Cardiac muscle cell (in vitro differentiated cells and primary cell): ENCODE data around the gene TTC28. TPM values are rescaled to one million over a fixed set of nuclear protein-coding genes. Genes with fewer than 3 reads are reported as not detected.
A peak's percentile ranks its signal among the peaks of the same experiment; 100 is the strongest.

Experiments
- DNase-seq, 2 donors: peaks; one replicate each; pipeline versions ENCODE4 v3.0.0 to v3.0.0-alpha.2; 2010 to 2017; ENCODE audit warnings: low read depth in 1 of 2, low spot score in 1 of 2
- H3K27ac ChIP-seq: fragments of 200-600 bp; sonication (generic); 2 replicates; pipeline ENCODE4 v1.5.1; 2016
- H3K27me3 ChIP-seq: fragments of 200-600 bp; sonication (generic); 2 replicates; pipeline ENCODE4 v1.6.0; 2016; ENCODE audit warnings: control low read depth
- H3K36me3 ChIP-seq: fragments of 200-600 bp; sonication (generic); 2 replicates; pipeline ENCODE4 v1.5.1; 2016; ENCODE audit warnings: control low read depth
- H3K4me1 ChIP-seq: fragments of 200-600 bp; sonication (generic); 2 replicates; pipeline ENCODE4 v1.8.1; 2017; ENCODE audit warnings: low read depth, mild to moderate bottlenecking, mixed run types
- H3K4me3 ChIP-seq: fragments of 200-600 bp; sonication (generic); 2 replicates; pipeline ENCODE4 v1.5.1; 2016; ENCODE audit warnings: mild to moderate bottlenecking
- H3K9me3 ChIP-seq: fragments of 200-600 bp; sonication (generic); 2 replicates; pipeline ENCODE4 v1.5.1; 2017; ENCODE audit warnings: low read depth, mild to moderate bottlenecking, control low read depth
- polyA plus RNA-seq: library from polyadenylated mRNA; unstranded; fragments of >200 nt; fragmentation: Nextera tagmentation; extraction: Ambion mirVana; gene quantifications from 2 replicates; pipeline ENCODE4 v1.2.1, GENCODE V29; 2016
- total RNA-seq: library from RNA; depleted of rRNA; stranded (reverse); fragments of >200 nt; gene quantifications from 2 replicates; pipeline ENCODE4 v1.2.3, GENCODE V29; 2016
- TF ChIP-seq, protein P1 (sequence below): IDR thresholded peaks from 2 replicates; pipeline ENCODE4 v1.5.1; 2012; ENCODE audit warnings: low read depth, mild to moderate bottlenecking, low read length

Gene TTC28
- total and polyA plus RNA-seq, 2 experiments from 2014 or later: 27.3 to 109 TPM

DNA sequence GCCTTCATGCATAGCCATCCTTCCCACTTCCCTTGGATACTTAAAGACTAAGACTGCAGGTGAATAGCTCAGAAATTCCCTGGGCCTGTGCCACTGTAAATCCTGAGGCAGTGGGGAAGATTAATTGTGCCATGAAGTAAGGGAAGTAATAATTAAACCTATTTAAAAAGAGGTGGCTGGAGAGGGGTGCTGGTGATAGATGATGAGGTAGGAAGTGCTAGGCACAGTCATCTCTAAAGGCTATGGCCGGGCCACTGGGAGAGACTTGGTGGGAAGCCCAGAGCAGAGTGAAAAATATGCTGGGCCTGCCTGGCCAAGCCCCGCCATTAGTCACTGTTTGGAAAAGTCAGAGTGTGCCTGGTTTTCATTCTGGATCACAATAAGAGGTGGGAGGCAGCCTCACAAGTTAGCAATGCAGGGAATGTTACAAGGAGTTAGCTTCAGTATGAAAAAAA, 563.4 kb downstream of the TTC28 start:
- TF ChIP-seq, protein P1, sequence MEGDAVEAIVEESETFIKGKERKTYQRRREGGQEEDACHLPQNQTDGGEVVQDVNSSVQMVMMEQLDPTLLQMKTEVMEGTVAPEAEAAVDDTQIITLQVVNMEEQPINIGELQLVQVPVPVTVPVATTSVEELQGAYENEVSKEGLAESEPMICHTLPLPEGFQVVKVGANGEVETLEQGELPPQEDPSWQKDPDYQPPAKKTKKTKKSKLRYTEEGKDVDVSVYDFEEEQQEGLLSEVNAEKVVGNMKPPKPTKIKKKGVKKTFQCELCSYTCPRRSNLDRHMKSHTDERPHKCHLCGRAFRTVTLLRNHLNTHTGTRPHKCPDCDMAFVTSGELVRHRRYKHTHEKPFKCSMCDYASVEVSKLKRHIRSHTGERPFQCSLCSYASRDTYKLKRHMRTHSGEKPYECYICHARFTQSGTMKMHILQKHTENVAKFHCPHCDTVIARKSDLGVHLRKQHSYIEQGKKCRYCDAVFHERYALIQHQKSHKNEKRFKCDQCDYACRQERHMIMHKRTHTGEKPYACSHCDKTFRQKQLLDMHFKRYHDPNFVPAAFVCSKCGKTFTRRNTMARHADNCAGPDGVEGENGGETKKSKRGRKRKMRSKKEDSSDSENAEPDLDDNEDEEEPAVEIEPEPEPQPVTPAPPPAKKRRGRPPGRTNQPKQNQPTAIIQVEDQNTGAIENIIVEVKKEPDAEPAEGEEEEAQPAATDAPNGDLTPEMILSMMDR: no peak
- Histone ChIP-seq H3K9me3 (no peaks in the 10 kb centered on the region), H3K27me3 (no peaks in the 10 kb centered on the region), H3K4me1 (peaks cover 21% of the 10 kb centered on the region), H3K4me3 (no peak overlapping the region), H3K36me3 (no peaks in the 10 kb centered on the region), H3K27ac (peak overlapping the region; percentile 55)
- DNase-seq: peak; percentile 27 to 90

- TF ChIP-seq, protein P1: no peak
- H3K4me3 ChIP-seq: no peak overlapping the region
- no peaks in the 10 kb centered on the region for H3K27me3 ChIP-seq
- no peak for DNase-seq
- no peak overlapping the region for H3K27ac ChIP-seq
- H3K9me3 ChIP-seq: no peaks in the 10 kb centered on the region
- H3K36me3 ChIP-seq: no peaks in the 10 kb centered on the region
- H3K4me1 ChIP-seq: peaks cover 21% of the 10 kb centered on the region
These were observed 564.2 kb downstream of the TTC28 start for GRCh38 chr22:28115426-28115825.

GRCh38 chr22:28112548-28113043, 567.0 kb downstream of the TTC28 start:
- no peaks in the 10 kb centered on the region for H3K36me3 ChIP-seq
- no peak overlapping the region for H3K4me3 ChIP-seq
- H3K27me3 ChIP-seq: no peaks in the 10 kb centered on the region
- no peaks in the 10 kb centered on the region for H3K9me3 ChIP-seq
- H3K27ac ChIP-seq: peak overlapping the region; percentile 71
- TF ChIP-seq, protein P1: peak; percentile 60
- peak; percentile 68 to 72 for DNase-seq
- peaks cover 15% of the 10 kb centered on the region for H3K4me1 ChIP-seq

DNA sequence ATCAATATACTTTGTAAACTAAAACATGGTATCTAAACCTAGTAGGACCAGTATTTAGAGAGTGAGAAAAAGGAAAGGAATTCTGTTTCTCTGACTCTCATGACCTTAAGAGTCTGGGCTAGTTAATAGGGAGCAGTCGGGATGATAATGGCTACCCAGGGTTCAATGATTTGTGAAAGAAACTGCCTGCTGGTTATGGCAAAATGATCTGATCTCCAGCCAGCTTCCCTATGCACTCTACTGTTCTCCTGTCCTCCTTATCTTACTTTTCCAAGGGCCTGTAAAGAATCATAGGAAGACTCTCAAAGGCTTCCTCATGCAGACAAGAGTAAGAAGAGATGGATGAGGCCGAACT, 567.5 kb downstream of the TTC28 start:
- Histone ChIP-seq H3K9me3 (no peaks in the 10 kb centered on the region), H3K36me3 (no peaks in the 10 kb centered on the region), H3K27ac (peak overlapping the region; percentile 71), H3K27me3 (no peaks in the 10 kb centered on the region), H3K4me3 (no peak overlapping the region), H3K4me1 (peaks cover 15% of the 10 kb centered on the region)
- no peak for DNase-seq
- TF ChIP-seq, protein P1: no peak

DNA sequence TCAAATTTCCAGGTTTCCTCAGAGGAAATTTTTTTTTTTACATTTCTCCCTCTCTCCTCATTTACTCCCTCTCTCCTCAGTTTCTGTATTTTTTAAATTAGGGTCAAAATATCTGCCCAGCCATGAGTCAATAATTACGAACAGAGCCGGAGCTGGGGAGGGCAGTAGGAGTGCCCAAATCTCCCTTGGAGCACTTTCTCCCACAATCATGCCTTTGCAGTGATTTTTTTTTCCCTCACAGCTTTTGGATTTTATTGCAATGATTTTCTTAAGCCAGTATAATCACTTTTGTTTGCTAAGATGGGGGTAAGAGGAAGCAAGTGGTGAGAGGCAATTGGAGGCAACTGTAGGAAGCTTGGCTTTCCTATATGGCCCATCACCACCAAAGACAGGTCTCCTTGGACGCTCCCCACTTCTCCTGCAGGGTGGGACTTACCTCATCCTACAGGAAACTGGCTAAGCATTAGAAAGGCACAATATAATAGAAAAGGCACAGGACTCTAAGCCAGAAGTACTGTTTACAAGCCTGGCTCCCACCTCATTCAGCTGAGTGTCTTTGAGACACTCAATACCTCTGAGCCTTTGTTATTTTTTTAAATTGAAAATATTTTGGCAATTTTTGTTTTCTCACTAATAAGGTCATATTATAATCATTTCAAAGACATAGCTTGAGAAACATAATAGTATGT, 568.0 kb downstream of the TTC28 start:
- Histone ChIP-seq H3K4me1 (peaks cover 15% of the 10 kb centered on the region), H3K27me3 (no peaks in the 10 kb centered on the region), H3K36me3 (no peaks in the 10 kb centered on the region), H3K27ac (peak overlapping the region; percentile 71), H3K4me3 (no peak overlapping the region), H3K9me3 (no peaks in the 10 kb centered on the region)
- TF ChIP-seq, protein P1: no peak
- DNase-seq: no peak
